A172 (cell line): ENCODE measurements around the gene IL1A. TPM values are rescaled to one million over a fixed set of nuclear protein-coding genes. Genes with fewer than 3 reads are reported as not detected.
A peak's percentile ranks its signal among the peaks of the same experiment; 100 is the strongest.

Experiments used
- DNase-seq: peaks from one replicate; pipeline ENCODE4 v3.0.0-alpha.2; 2015; ENCODE audit warnings: low spot score
- total RNA-seq: library from RNA; depleted of rRNA; stranded (reverse); fragments of >200 nt; shearing (Covaris generic); gene quantifications from 2 replicates; pipeline ENCODE4 v1.2.3, GENCODE V29; 2014

Gene IL1A
- total RNA-seq, 1 experiment from 2014 or later, result not detected

- DNase-seq, result no peak
Observed at GRCh38 chr2:112818094-112818902, 34.0 kb upstream of the IL1A start.

- DNase-seq, result no peak
Observed at GRCh38 chr2:112817082-112817689, 32.9 kb upstream of the IL1A start.

GRCh38 chr2:112814278-112814677 is 30.0 kb upstream of the IL1A start:
- DNase-seq, result peak; percentile 58

GRCh38 chr2:112813280-112813966 is 29.1 kb upstream of the IL1A start:
- DNase-seq, result no peak

- peak; percentile 46 for DNase-seq
Observed at GRCh38 chr2:112812318-112813267, 28.3 kb upstream of the IL1A start.

- DNase-seq, result peak; percentile 96
Observed at GRCh38 chr2:112811841-112812306, 27.6 kb upstream of the IL1A start.

- no peak for DNase-seq
Observed at GRCh38 chr2:112811276-112811831, 27.1 kb upstream of the IL1A start.

- DNase-seq, result no peak
Observed at GRCh38 chr2:112809112-112809511, 24.8 kb upstream of the IL1A start.

GRCh38 chr2:112807233-112807807 is 23.0 kb upstream of the IL1A start:
- DNase-seq, result no peak

GRCh38 chr2:112805542-112805941 is 21.2 kb upstream of the IL1A start:
- no peak for DNase-seq

- DNase-seq, result peak; percentile 42
Observed at GRCh38 chr2:112803691-112804521, 19.6 kb upstream of the IL1A start.

- no peak for DNase-seq
Observed at GRCh38 chr2:112800881-112801583, 16.7 kb upstream of the IL1A start.

- no peak for DNase-seq
Observed at GRCh38 chr2:112798979-112799975, 15.0 kb upstream of the IL1A start.

- no peak for DNase-seq
Observed at GRCh38 chr2:112796486-112796885, 12.2 kb upstream of the IL1A start.

GRCh38 chr2:112795774-112796173 is 11.5 kb upstream of the IL1A start:
- no peak for DNase-seq

GRCh38 chr2:112794841-112795240 is 10.5 kb upstream of the IL1A start:
- no peak for DNase-seq

- peak; percentile 83 for DNase-seq
Observed at GRCh38 chr2:112794131-112794733, 9.9 kb upstream of the IL1A start.
